ENCODE data around the gene MTHFD1L. TPM values are rescaled to one million over a fixed set of nuclear protein-coding genes. Genes with fewer than 3 reads are reported as not detected.
A peak's percentile ranks its signal among the peaks of the same experiment; 100 is the strongest.

MTHFD1L gene
- total and polyA plus RNA-seq, 9 of the 15 experiments (the other 6 are each of a cell fraction or from before 2014, with no cell fraction given): 20.9 to 128 (median 61.0) TPM

DNA sequence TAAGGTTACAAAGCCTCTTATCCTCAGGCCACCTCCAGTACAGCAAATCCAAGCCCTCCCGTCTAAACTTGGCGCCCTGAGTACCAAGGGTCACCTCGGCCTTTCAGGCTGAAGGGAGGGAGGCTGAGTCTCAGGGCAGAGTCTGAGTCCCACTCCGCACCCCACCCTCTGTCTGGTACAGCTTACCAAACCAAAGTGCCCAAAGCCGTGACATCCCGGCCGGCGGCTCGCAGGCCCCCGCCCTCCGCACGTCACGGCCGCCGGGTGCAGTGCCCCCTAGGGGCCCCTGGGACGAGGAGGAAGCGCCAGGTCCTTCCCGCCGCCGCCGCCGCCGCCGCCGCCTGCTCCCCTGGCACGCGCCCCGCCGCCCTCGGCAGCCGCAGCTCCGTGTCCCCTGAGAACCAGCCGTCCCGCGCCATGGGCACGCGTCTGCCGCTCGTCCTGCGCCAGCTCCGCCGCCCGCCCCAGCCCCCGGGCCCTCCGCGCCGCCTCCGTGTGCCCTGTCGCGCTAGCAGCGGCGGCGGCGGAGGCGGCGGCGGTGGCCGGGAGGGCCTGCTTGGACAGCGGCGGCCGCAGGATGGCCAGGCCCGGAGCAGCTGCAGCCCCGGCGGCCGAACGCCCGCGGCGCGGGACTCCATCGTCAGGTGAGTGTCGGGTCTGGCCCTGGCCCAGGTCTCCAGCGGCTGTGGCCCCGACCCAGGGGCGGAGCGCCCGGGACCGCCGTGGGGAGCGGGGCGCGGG lies at the start of gene MTHFD1L (continued):
- TF ChIP-seq RREB1 (CRISPR knock-in tag; IDR thresholded peaks at IDR 0.05) (0 out of 2 replicates have a peak, but pooled peaks have one; percentile 14), ZNF143 (CRISPR knock-in tag; IDR thresholded peaks at IDR 0.05) (0 out of 2 replicates have a peak, but pooled peaks have one; percentile 37), CXXC5 (CRISPR knock-in tag; IDR thresholded peaks at IDR 0.05) (peak; percentile 89), GABPB2 (CRISPR knock-in tag; conservative IDR thresholded peaks at IDR 0.05) (no peak), ZNF778 (CRISPR knock-in tag; IDR thresholded peaks at IDR 0.05) (no peak), MED1 (CRISPR knock-in tag; IDR thresholded peaks at IDR 0.05; ENCODE audit: borderline replicate concordance) (0 out of 2 replicates have a peak, but pooled peaks have one; percentile 23), YY1 (IDR thresholded peaks at IDR 0.05; ENCODE audit: borderline replicate concordance in 1 of 3, control insufficient read depth in 1 of 3, extremely low read depth in 1 of 3, insufficient read depth in 3 of 3, insufficient read length in 1 of 3, insufficient replicate concordance in 2 of 3, low read depth in 1 of 3, low read length in 2 of 3) (peak in 2 of 3 experiments; percentile 50 to 63), ZNF124 (CRISPR knock-in tag; IDR thresholded peaks at IDR 0.05) (no peak), KLF10 (CRISPR knock-in tag; IDR thresholded peaks at IDR 0.05) (no peak), BCOR (IDR thresholded peaks at IDR 0.05) (peak; percentile 25; the same call in 1 of the 2 replicates), MYC (IDR thresholded peaks at IDR 0.05; ENCODE audit: low read depth, low read length) (peak; percentile 74), MYC (CRISPR knock-in tag; IDR thresholded peaks at IDR 0.05; ENCODE audit: borderline replicate concordance, low read depth) (no peak), ETS2 (tag; IDR thresholded peaks at IDR 0.05; ENCODE audit: borderline replicate concordance, poor library complexity, severe bottlenecking) (no peak), MBD2 (IDR thresholded peaks at IDR 0.05; ENCODE audit: borderline replicate concordance, low read depth) (no peak), CCNT2 (IDR thresholded peaks at IDR 0.05; ENCODE audit: borderline replicate concordance, extremely low read depth, insufficient read length, low read depth, low read length) (peak; percentile 80), THRAP3 (IDR thresholded peaks at IDR 0.05; ENCODE audit: borderline replicate concordance) (no peak), WHSC1 (IDR thresholded peaks at IDR 0.05; ENCODE audit: low read length) (no peak), NR2C2 (CRISPR knock-in tag; IDR thresholded peaks at IDR 0.05) (0 out of 2 replicates have a peak, but pooled peaks have one; percentile 5), NR2C2 (tag; IDR thresholded peaks at IDR 0.05) (no peak), SIN3B (IDR thresholded peaks at IDR 0.05; ENCODE audit: low read depth) (peak; percentile 7; the same call in 1 of the 2 replicates)

All from K562 (cell line).